Panc1 (cell line): ENCODE data around the gene ORC4. TPM values are rescaled to one million over a fixed set of nuclear protein-coding genes. Genes with fewer than 3 reads are reported as not detected.

Experiments
- ATAC-seq: fragments of 200-7000 bp; cut with Tn5 transposase; 2 replicates; pipeline ENCODE4 v1.9.1; 2020; ENCODE audit warnings: mild to moderate bottlenecking, moderate library complexity
- BruUV-seq: library from RNA; stranded (reverse); fragments of 400-500 nt; replicated peaks from 2 replicates; lab custom pipeline; 2021; lab: Mats Ljungman, UMichigan
- CTCF ChIA-PET: fragments of 300-600 bp; sonication (Branson Sonifier 250); formaldehyde crosslinking; loops from one replicate; lab custom pipeline; 2022; ENCODE audit warnings: antibody characterized with exemption; lab: Charles Lee
- POLR2A ChIA-PET: fragments of 300-600 bp; sonication (Branson Sonifier 250); formaldehyde crosslinking; loops from one replicate; lab custom pipeline; 2022; ENCODE audit warnings: antibody characterized with exemption; lab: Charles Lee
- DNase-seq: peaks from one replicate; pipeline ENCODE4 v3.0.0-alpha.2; 2010; ENCODE audit warnings: low read depth, low spot score
- H3K27ac ChIP-seq: 2 replicates; pipeline ENCODE4 v1.5.1; 2011; ENCODE audit warnings: mild to moderate bottlenecking, low read length, inconsistent platforms
- H3K27me3 ChIP-seq: fragments of 200-500 bp; sonication (Bioruptor generic); 2 replicates; pipeline ENCODE4 v1.6.0; 2014; ENCODE audit warnings: low read length, inconsistent platforms; ENCODE audit not compliant: control insufficient read depth, insufficient read depth
- H3K36me3 ChIP-seq: fragments of 200-500 bp; sonication (Bioruptor generic); 2 replicates; pipeline ENCODE4 v1.5.1; 2014; ENCODE audit warnings: inconsistent platforms, mild to moderate bottlenecking, low read length, moderate library complexity; ENCODE audit not compliant: control insufficient read depth, insufficient read depth
- H3K4me1 ChIP-seq: 2 replicates; pipeline ENCODE4 v1.5.1; 2011; ENCODE audit warnings: inconsistent platforms, mild to moderate bottlenecking, low read length, moderate library complexity; ENCODE audit not compliant: control insufficient read depth, insufficient read depth
- H3K4me3 ChIP-seq, 2 experiments: 2 replicates each; pipeline ENCODE4 v1.5.1; 2011 to 2012; ENCODE audit warnings: low read depth in 2 of 2, low read length in 2 of 2, mild to moderate bottlenecking in 2 of 2, inconsistent platforms in 1 of 2, moderate library complexity in 1 of 2
- H3K9me3 ChIP-seq: fragments of 200-500 bp; sonication (Bioruptor generic); 2 replicates; pipeline ENCODE4 v1.5.1; 2014; ENCODE audit warnings: low read depth, mild to moderate bottlenecking, inconsistent platforms, low read length, moderate library complexity; ENCODE audit not compliant: control insufficient read depth, insufficient read depth
- POLR2AphosphoS5 ChIP-seq: IDR thresholded peaks from 2 replicates; pipeline ENCODE4 v1.6.1; 2012; ENCODE audit warnings: mild to moderate bottlenecking, low read depth, low read length, moderate library complexity
- SIN3A ChIP-seq: IDR thresholded peaks from 2 replicates; pipeline ENCODE4 v1.6.1; 2012; ENCODE audit warnings: low read depth, mild to moderate bottlenecking, low read length, moderate library complexity, borderline replicate concordance; ENCODE audit not compliant: insufficient read depth
- TCF7L2 ChIP-seq: IDR thresholded peaks from 2 replicates; pipeline ENCODE4 v1.6.1; 2011; ENCODE audit warnings: mild to moderate bottlenecking, low read depth, low read length, inconsistent platforms
- in situ Hi-C: cut with HindIII; loops from 2 replicates; pipeline ENCODE4 v1.10.0; 2016; ENCODE audit warnings: low sequenced_read_pairs, low pct_unique_long_range_greater_than_20kb
- intact Hi-C: fragments of 100-400 bp; cut with micrococcal nuclease; formaldehyde crosslinking; loops from one replicate; pipeline ENCODE4 v1.10.0; 2022; ENCODE audit not compliant: unreplicated experiment
- total RNA-seq: library from RNA; stranded (reverse); gene quantifications from one replicate; pipeline ENCODE4 v1.2.1, GENCODE V29; 2021; ENCODE audit not compliant: unreplicated experiment
- TF ChIP-seq, protein P1 (sequence below), 2 experiments: IDR thresholded peaks; 2 replicates each; pipeline ENCODE4 v1.6.1; 2011 to 2012; ENCODE audit warnings: low read depth in 2 of 2, control low read depth in 1 of 2, low read length in 1 of 2, mild to moderate bottlenecking in 1 of 2, moderate library complexity in 1 of 2; ENCODE audit not compliant: insufficient read depth in 1 of 2
- TF ChIP-seq, protein P2 (sequence below): fragments of 450-650 bp; IDR thresholded peaks from 2 replicates; pipeline ENCODE4 v1.5.1; 2017; ENCODE audit warnings: mild to moderate bottlenecking

Gene ORC4
- total RNA-seq, 1 experiment from 2014 or later: 43.3 TPM

DNA sequence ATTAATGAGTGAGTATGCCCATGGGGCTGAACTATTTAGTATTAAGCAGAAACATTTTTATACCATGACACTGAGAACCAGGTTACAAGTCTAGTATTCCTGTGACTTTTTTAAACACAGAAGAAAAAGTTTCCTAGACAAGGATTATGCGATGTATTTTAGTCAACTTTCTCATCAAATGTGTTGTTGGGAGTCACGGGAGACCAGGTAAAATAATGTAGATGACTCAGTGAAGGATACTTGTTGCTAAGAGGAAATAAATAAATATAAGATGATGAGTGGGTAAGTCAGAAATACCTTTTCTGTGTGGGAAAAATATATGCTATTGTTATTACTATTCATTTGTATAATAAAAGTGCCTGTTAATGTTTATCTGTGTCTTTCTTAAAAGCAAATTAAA lies 23.8 kb upstream of the ORC4 start:
- Histone ChIP-seq H3K36me3 (no peaks in the 10 kb centered on the region), H3K4me3 (no peak overlapping the region), H3K27ac (no peak overlapping the region), H3K27me3 (no peaks in the 10 kb centered on the region), H3K9me3 (no peaks in the 10 kb centered on the region), H3K4me1 (no peaks in the 10 kb centered on the region)
- intact Hi-C loops (no loop called here), in situ Hi-C loops (no loop called here)
- ATAC-seq: no peak
- no TSS peak for BruUV-seq
- ChIA-PET CTCF (no interaction called here), POLR2A (no interaction called here)
- TF ChIP-seq, protein P1, sequence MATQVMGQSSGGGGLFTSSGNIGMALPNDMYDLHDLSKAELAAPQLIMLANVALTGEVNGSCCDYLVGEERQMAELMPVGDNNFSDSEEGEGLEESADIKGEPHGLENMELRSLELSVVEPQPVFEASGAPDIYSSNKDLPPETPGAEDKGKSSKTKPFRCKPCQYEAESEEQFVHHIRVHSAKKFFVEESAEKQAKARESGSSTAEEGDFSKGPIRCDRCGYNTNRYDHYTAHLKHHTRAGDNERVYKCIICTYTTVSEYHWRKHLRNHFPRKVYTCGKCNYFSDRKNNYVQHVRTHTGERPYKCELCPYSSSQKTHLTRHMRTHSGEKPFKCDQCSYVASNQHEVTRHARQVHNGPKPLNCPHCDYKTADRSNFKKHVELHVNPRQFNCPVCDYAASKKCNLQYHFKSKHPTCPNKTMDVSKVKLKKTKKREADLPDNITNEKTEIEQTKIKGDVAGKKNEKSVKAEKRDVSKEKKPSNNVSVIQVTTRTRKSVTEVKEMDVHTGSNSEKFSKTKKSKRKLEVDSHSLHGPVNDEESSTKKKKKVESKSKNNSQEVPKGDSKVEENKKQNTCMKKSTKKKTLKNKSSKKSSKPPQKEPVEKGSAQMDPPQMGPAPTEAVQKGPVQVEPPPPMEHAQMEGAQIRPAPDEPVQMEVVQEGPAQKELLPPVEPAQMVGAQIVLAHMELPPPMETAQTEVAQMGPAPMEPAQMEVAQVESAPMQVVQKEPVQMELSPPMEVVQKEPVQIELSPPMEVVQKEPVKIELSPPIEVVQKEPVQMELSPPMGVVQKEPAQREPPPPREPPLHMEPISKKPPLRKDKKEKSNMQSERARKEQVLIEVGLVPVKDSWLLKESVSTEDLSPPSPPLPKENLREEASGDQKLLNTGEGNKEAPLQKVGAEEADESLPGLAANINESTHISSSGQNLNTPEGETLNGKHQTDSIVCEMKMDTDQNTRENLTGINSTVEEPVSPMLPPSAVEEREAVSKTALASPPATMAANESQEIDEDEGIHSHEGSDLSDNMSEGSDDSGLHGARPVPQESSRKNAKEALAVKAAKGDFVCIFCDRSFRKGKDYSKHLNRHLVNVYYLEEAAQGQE (IDR thresholded peaks at IDR 0.05; ENCODE audit: insufficient read depth in 1 of 2, low read depth in 2 of 2, low read length in 1 of 2): no peak
- TF ChIP-seq, protein P2, sequence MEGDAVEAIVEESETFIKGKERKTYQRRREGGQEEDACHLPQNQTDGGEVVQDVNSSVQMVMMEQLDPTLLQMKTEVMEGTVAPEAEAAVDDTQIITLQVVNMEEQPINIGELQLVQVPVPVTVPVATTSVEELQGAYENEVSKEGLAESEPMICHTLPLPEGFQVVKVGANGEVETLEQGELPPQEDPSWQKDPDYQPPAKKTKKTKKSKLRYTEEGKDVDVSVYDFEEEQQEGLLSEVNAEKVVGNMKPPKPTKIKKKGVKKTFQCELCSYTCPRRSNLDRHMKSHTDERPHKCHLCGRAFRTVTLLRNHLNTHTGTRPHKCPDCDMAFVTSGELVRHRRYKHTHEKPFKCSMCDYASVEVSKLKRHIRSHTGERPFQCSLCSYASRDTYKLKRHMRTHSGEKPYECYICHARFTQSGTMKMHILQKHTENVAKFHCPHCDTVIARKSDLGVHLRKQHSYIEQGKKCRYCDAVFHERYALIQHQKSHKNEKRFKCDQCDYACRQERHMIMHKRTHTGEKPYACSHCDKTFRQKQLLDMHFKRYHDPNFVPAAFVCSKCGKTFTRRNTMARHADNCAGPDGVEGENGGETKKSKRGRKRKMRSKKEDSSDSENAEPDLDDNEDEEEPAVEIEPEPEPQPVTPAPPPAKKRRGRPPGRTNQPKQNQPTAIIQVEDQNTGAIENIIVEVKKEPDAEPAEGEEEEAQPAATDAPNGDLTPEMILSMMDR: no peak
- no peak for TF ChIP-seq POLR2AphosphoS5
- no peak for TF ChIP-seq SIN3A
- TF ChIP-seq TCF7L2: no peak
- no peak for DNase-seq

DNA sequence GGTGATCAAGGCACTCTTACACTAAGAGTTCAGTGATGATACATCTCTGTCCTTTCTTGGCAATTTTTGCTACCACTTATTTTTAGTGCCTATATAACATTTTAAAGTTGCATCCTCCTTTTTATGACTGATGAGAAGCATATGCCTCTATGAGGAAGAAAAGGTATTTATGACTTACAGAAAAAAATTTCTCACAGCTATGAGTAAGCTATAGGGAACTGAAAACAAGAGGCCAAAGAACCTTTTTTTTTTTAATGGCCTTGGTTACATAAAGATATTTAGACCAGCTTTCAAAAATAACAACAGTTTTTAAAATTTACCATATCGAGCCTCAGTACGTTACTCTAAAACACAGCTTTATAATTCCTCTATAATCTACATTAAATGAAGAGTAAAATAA lies 21.7 kb upstream of the ORC4 start:
- CTCF ChIA-PET: no interaction called here
- intact Hi-C loops: no loop called here
- BruUV-seq: no TSS peak
- in situ Hi-C loops: no loop called here
- Histone ChIP-seq H3K27me3 (no peaks in the 10 kb centered on the region), H3K4me3 (no peak overlapping the region), H3K36me3 (no peaks in the 10 kb centered on the region), H3K9me3 (no peaks in the 10 kb centered on the region), H3K27ac (no peak overlapping the region), H3K4me1 (no peaks in the 10 kb centered on the region)
- POLR2A ChIA-PET: no interaction called here
- TF ChIP-seq TCF7L2 (no peak), SIN3A (no peak), POLR2AphosphoS5 (no peak)
- TF ChIP-seq, protein P1 (IDR thresholded peaks at IDR 0.05; ENCODE audit: insufficient read depth in 1 of 2, low read depth in 2 of 2, low read length in 1 of 2): no peak
- TF ChIP-seq, protein P2: no peak
- DNase-seq (no peak), ATAC-seq (no peak)
